Liver (tissue), 9 donors: ENCODE results near the gene BHLHA9. TPM values are rescaled to one million over a fixed set of nuclear protein-coding genes. Genes with fewer than 3 reads are reported as not detected.

Experiments
- DNase-seq: peaks from one replicate; pipeline ENCODE4 v3.0.0-alpha.2; 2017; ENCODE audit warnings: low spot score
- H3K27ac ChIP-seq, 2 donors: one replicate each; pipeline ENCODE4 v1.7.0; 2013; ENCODE audit warnings: inconsistent platforms in 2 of 2, low read length in 2 of 2, control low read depth in 1 of 2, low read depth in 1 of 2, mild to moderate bottlenecking in 1 of 2
- H3K27me3 ChIP-seq, 4 donors: one replicate each; pipeline versions ENCODE4 v1.6.1 to v1.7.0; 2013; ENCODE audit warnings: low read length in 3 of 4, inconsistent platforms in 1 of 4, mild to moderate bottlenecking in 1 of 4, moderate library complexity in 1 of 4; ENCODE audit not compliant: control insufficient read depth in 4 of 4, insufficient read depth in 4 of 4
- H3K36me3 ChIP-seq, 4 donors: one replicate each; pipeline versions ENCODE4 v1.6.1 to v1.7.0; 2013; ENCODE audit warnings: low read length in 3 of 4, mild to moderate bottlenecking in 3 of 4, low read depth in 1 of 4, moderate library complexity in 1 of 4; ENCODE audit not compliant: control insufficient read depth in 4 of 4, insufficient read depth in 3 of 4
- H3K4me1 ChIP-seq, 4 donors: one replicate each; pipeline versions ENCODE4 v1.6.1 to v1.7.0; 2013; ENCODE audit warnings: low read length in 3 of 4, mild to moderate bottlenecking in 3 of 4, moderate library complexity in 1 of 4; ENCODE audit not compliant: control insufficient read depth in 4 of 4, insufficient read depth in 4 of 4
- H3K4me3 ChIP-seq, 3 donors: one replicate each; pipeline versions ENCODE4 v1.6.1 to v1.7.0; 2013; ENCODE audit warnings: low read length in 3 of 3, control low read depth in 1 of 3, low read depth in 1 of 3, mild to moderate bottlenecking in 1 of 3
- H3K9ac ChIP-seq, 2 donors: one replicate each; pipeline ENCODE4 v1.7.0; 2013; ENCODE audit warnings: low read length in 2 of 2, mild to moderate bottlenecking in 2 of 2, moderate library complexity in 2 of 2, control low read depth in 1 of 2, low read depth in 1 of 2
- H3K9me3 ChIP-seq, 4 donors: one replicate each; pipeline versions ENCODE4 v1.6.1 to v1.7.0; 2013; ENCODE audit warnings: low read length in 3 of 4; ENCODE audit not compliant: control insufficient read depth in 4 of 4
- EGR1 ChIP-seq, 2 donors: IDR thresholded peaks; 2 replicates each; pipeline ENCODE4 v1.6.1; 2016 to 2018; ENCODE audit warnings: antibody characterized with exemption in 2 of 2, low read depth in 2 of 2
- FOXA2 ChIP-seq: IDR thresholded peaks from 2 replicates; pipeline ENCODE4 v1.6.1; 2016; ENCODE audit warnings: antibody characterized with exemption
- GABPA ChIP-seq, 2 donors: IDR thresholded peaks in 1 of 2; conservative IDR thresholded peaks in 1 of 2; 2 replicates each; pipeline ENCODE4 v1.6.1; 2016; ENCODE audit warnings: antibody characterized with exemption in 2 of 2, mild to moderate bottlenecking in 1 of 2, moderate library complexity in 1 of 2
- HNF4A ChIP-seq, 2 donors: conservative IDR thresholded peaks; 2 replicates each; pipeline ENCODE4 v1.6.1; 2016; ENCODE audit warnings: antibody characterized with exemption in 2 of 2, mild to moderate bottlenecking in 2 of 2
- HNF4G ChIP-seq: IDR thresholded peaks from 2 replicates; pipeline ENCODE4 v1.6.1; 2016; ENCODE audit warnings: antibody characterized with exemption
- JUND ChIP-seq, 2 donors: IDR thresholded peaks; 2 replicates each; pipeline ENCODE4 v1.6.1; 2016; ENCODE audit warnings: antibody characterized with exemption in 2 of 2
- MAX ChIP-seq: IDR thresholded peaks from 2 replicates; pipeline ENCODE4 v1.6.1; 2016; ENCODE audit warnings: antibody characterized with exemption
- NR2F2 ChIP-seq: IDR thresholded peaks from 2 replicates; pipeline ENCODE4 v1.6.1; 2016; ENCODE audit warnings: antibody characterized with exemption
- RAD21 ChIP-seq, 2 donors: IDR thresholded peaks; 2 replicates each; pipeline ENCODE4 v1.6.1; 2016; ENCODE audit warnings: antibody characterized with exemption in 2 of 2, mild to moderate bottlenecking in 2 of 2
- RXRA ChIP-seq, 2 donors: IDR thresholded peaks; 2 replicates each; pipeline ENCODE4 v1.6.1; 2017 to 2018; ENCODE audit warnings: antibody characterized with exemption in 2 of 2, mild to moderate bottlenecking in 1 of 2
- SP1 ChIP-seq: IDR thresholded peaks from 2 replicates; pipeline ENCODE4 v1.6.1; 2018; ENCODE audit warnings: antibody characterized with exemption, mild to moderate bottlenecking
- TAF1 ChIP-seq: conservative IDR thresholded peaks from 2 replicates; pipeline ENCODE4 v1.6.1; 2016; ENCODE audit warnings: antibody characterized with exemption, mild to moderate bottlenecking
- YY1 ChIP-seq: IDR thresholded peaks from 2 replicates; pipeline ENCODE4 v1.6.1; 2016; ENCODE audit warnings: antibody characterized with exemption, mild to moderate bottlenecking
- WGBS: extraction: QIAGEN DNeasy Blood & Tissue Kit; methylation state at CpG from one replicate; pipeline ENCODE4 v1.1.7; 2013; 5-methylcytosine and 5-hydroxymethylcytosine counted together
- polyA plus RNA-seq, 2 donors: library from polyadenylated mRNA; stranded (reverse) in 1 of 2; unstranded in 1 of 2; fragments of 200-250 nt in 1 of 2; fragments of >200 nt in 1 of 2; fragmentation: Nextera tagmentation in 1 of 2; extraction: Ambion mirVana in 1 of 2; gene quantifications; one replicate each; pipeline versions ENCODE4 v1.2.1 to v1.2.3, GENCODE V29; 2013 to 2015
- total RNA-seq, 2 donors: library from RNA; depleted of rRNA; stranded (reverse); fragments of >200 nt; gene quantifications; one replicate each; pipeline ENCODE4 v1.2.3, GENCODE V29; 2014
- TF ChIP-seq, protein P1 (sequence below): IDR thresholded peaks from 2 replicates; pipeline ENCODE4 v1.6.1; 2016; ENCODE audit warnings: antibody characterized with exemption
- TF ChIP-seq, protein P2 (sequence below): IDR thresholded peaks from 2 replicates; pipeline ENCODE4 v1.6.1; 2016; ENCODE audit warnings: antibody characterized with exemption, mild to moderate bottlenecking
- donor health status: healthy.
- donor health status: healthy.
- donor health status: healthy.
- donor health status: healthy.
- donor health status: healthy.

Gene BHLHA9
- total and polyA plus RNA-seq, 4 donors: 0.08 TPM; not detected in 3

DNA sequence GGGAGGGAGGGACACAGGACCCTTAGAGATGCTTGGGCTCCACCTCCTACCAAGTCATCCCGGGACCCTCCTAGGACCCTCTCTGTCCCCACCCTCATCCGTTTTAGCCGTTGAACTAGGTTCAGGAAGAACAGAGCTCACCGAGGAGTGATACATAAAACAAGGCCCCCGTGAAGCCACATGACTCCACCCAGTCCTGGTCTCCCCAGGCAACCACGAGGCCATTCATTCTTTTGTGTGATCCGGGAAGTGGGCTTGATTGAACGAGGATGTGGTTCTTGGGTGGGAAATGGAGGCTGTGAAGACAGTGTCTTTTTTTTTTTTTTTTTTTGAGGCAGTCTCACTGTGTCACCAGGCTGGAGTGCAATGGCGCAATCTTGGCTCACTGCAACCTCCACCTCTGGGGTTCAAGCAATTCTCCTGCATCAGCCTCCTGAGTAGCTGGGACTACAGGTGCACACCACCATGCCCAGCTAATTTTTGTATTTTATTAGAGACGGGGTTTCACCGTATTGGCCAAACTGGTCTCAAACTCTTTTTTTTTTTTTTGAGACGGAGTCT, 24.0 kb downstream of the BHLHA9 start:
- WGBS: 69% methylated on average over 12 of the region's 12 CpGs
- Histone ChIP-seq H3K9me3 (no peaks in the 10 kb centered on the region), H3K4me3 (no peak overlapping the region), H3K9ac (no peak overlapping the region), H3K36me3 (no peaks in the 10 kb centered on the region), H3K27me3 (peaks cover 0 to 3% (median 0%) of the 10 kb centered on the region in 4 donors), H3K27ac (no peak overlapping the region), H3K4me1 (peaks cover 0 to 2% (median 0%) of the 10 kb centered on the region in 4 donors)
- no peak for TF ChIP-seq RAD21 (IDR thresholded peaks at IDR 0.05)
- no peak for TF ChIP-seq JUND (IDR thresholded peaks at IDR 0.05)
- no peak for TF ChIP-seq TAF1
- no peak for TF ChIP-seq HNF4G
- TF ChIP-seq YY1: no peak
- TF ChIP-seq, protein P1, sequence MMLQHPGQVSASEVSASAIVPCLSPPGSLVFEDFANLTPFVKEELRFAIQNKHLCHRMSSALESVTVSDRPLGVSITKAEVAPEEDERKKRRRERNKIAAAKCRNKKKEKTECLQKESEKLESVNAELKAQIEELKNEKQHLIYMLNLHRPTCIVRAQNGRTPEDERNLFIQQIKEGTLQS: no peak
- no peak for TF ChIP-seq SP1
- TF ChIP-seq EGR1 (IDR thresholded peaks at IDR 0.05; ENCODE audit: low read depth in 2 of 2): no peak
- TF ChIP-seq NR2F2: no peak
- no peak for TF ChIP-seq RXRA (IDR thresholded peaks at IDR 0.05)
- TF ChIP-seq MAX: no peak
- no peak for TF ChIP-seq HNF4A (conservative IDR thresholded peaks at IDR 0.05)
- TF ChIP-seq, protein P2, sequence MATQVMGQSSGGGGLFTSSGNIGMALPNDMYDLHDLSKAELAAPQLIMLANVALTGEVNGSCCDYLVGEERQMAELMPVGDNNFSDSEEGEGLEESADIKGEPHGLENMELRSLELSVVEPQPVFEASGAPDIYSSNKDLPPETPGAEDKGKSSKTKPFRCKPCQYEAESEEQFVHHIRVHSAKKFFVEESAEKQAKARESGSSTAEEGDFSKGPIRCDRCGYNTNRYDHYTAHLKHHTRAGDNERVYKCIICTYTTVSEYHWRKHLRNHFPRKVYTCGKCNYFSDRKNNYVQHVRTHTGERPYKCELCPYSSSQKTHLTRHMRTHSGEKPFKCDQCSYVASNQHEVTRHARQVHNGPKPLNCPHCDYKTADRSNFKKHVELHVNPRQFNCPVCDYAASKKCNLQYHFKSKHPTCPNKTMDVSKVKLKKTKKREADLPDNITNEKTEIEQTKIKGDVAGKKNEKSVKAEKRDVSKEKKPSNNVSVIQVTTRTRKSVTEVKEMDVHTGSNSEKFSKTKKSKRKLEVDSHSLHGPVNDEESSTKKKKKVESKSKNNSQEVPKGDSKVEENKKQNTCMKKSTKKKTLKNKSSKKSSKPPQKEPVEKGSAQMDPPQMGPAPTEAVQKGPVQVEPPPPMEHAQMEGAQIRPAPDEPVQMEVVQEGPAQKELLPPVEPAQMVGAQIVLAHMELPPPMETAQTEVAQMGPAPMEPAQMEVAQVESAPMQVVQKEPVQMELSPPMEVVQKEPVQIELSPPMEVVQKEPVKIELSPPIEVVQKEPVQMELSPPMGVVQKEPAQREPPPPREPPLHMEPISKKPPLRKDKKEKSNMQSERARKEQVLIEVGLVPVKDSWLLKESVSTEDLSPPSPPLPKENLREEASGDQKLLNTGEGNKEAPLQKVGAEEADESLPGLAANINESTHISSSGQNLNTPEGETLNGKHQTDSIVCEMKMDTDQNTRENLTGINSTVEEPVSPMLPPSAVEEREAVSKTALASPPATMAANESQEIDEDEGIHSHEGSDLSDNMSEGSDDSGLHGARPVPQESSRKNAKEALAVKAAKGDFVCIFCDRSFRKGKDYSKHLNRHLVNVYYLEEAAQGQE: no peak
- no peak for DNase-seq

DNA sequence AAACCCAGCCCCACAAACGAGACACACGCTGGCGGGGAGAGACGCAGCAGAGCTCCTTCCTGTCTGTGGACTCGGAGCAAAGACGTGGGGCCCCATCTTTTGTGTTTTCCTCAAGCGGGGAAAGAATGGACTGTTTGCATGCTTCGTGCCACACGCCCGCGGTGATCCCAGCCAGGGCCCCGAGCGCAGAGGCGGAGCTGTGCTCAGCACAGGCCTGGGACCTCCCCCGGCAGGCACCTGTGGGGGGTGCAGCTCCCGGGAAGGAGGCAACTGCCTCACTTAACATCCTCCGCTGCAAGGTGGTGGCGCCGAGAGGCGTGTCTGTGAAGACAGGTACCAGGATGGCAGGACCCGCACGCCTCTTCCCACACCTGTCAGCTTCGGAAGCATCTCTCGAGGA, 28.4 kb downstream of the BHLHA9 start:
- no peak overlapping the region for H3K27ac ChIP-seq
- WGBS: 12% methylated on average over 24 of the region's 24 CpGs
- peaks cover 0 to 2% (median 0%) of the 10 kb centered on the region in 4 donors for H3K4me1 ChIP-seq
- H3K4me3 ChIP-seq: no peak overlapping the region
- no peak for DNase-seq
- TF ChIP-seq RAD21 (IDR thresholded peaks at IDR 0.05): no peak
- TF ChIP-seq SP1: no peak
- TF ChIP-seq RXRA (IDR thresholded peaks at IDR 0.05): no peak
- no peak for TF ChIP-seq FOXA2
- TF ChIP-seq, protein P1: no peak
- TF ChIP-seq HNF4G: no peak
- TF ChIP-seq TAF1: no peak
- TF ChIP-seq GABPA (IDR thresholded peaks at IDR 0.05 in 1 of 2, conservative IDR thresholded peaks at IDR 0.05 in 1 of 2): no peak
- H3K36me3 ChIP-seq: no peaks in the 10 kb centered on the region
- no peaks in the 10 kb centered on the region for H3K9me3 ChIP-seq
- H3K27me3 ChIP-seq: peaks cover 0 to 3% (median under 1%) of the 10 kb centered on the region in 4 donors
- no peak overlapping the region for H3K9ac ChIP-seq
